Right lobe of liver (tissue), 4 donors: ENCODE measurements around the gene AFF2.

Experiments used
- CTCF ChIP-seq, 4 donors: fragments of 200-600 bp in 3 of 4; fragments of 450-650 bp in 1 of 4; IDR thresholded peaks; one replicate each; pipeline versions ENCODE4 v1.5.1 to v1.8.0; 2016 to 2022; ENCODE audit warnings: antibody characterized with exemption in 4 of 4, mild to moderate bottlenecking in 2 of 4
- POLR2A ChIP-seq: fragments of 450-650 bp; IDR thresholded peaks from one replicate; pipeline ENCODE4 v1.6.1; 2017; ENCODE audit warnings: antibody characterized with exemption, mild to moderate bottlenecking
- donor health status: DM: no; HTN: no; CAD: no.
- donor health status: DM: no; HTN: no; CAD: no.
- donor health status: DM: no; HTN: yes; CAD: no.

GRCh38 chrX:148609515-148610327, 109.3 kb downstream of the AFF2 start:
- TF ChIP-seq CTCF (IDR thresholded peaks at IDR 0.05) (no peak), POLR2A (no peak)
